GM18520 (cell line): ENCODE results near the gene DDAH1.

Source experiments
- ATAC-seq: cut with Tn5 transposase; IDR thresholded peaks from one replicate; pipeline ENCODE4 v1.9.1; 2021; ENCODE audit not compliant: unreplicated experiment

The DDAH1 gene

DNA sequence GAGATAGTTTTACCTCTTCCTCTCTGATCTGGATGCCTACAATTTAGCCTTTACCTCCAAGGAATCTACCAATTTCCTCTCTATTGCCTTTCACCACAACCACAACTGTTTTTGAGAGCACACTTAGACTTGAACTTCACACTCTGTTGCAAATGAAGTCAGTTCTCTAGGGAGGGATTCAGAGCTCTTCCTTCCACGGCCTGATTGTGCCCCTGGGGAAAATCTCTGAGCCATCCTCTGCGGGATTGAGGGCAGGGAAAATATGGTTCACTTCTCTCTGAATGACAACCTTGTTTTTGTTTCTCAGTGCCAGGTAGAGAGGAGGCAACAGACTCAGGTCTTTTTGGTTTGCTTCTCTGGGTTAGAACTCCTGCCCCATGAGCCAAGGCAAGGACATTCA lies 153.1 kb downstream of the DDAH1 start:
- ATAC-seq, result no peak

DNA sequence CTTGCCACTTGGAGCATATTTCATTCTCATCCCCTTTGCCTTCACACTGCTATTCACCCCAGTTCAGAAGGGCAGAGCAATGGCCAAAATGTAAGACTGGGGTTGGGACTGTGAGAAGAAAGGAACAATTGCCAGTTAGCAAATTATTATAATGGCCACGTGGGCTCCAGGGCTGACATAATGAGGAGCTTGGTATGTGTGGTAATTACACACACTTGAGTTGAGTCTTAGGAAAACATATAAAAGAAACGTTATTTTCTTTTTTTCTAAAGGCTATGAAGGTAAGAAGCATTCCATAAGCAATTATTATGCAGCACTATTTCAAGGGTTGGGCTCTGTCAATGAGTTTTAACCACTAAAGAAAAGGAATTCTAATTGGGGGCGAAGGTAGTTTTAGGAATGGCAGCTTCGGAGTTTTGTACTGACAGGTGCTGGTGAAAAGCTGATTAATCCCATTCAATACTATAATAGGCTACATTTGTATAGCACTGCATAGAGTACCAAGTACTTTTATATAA lies 156.1 kb downstream of the DDAH1 start:
- ATAC-seq, result no peak

DNA sequence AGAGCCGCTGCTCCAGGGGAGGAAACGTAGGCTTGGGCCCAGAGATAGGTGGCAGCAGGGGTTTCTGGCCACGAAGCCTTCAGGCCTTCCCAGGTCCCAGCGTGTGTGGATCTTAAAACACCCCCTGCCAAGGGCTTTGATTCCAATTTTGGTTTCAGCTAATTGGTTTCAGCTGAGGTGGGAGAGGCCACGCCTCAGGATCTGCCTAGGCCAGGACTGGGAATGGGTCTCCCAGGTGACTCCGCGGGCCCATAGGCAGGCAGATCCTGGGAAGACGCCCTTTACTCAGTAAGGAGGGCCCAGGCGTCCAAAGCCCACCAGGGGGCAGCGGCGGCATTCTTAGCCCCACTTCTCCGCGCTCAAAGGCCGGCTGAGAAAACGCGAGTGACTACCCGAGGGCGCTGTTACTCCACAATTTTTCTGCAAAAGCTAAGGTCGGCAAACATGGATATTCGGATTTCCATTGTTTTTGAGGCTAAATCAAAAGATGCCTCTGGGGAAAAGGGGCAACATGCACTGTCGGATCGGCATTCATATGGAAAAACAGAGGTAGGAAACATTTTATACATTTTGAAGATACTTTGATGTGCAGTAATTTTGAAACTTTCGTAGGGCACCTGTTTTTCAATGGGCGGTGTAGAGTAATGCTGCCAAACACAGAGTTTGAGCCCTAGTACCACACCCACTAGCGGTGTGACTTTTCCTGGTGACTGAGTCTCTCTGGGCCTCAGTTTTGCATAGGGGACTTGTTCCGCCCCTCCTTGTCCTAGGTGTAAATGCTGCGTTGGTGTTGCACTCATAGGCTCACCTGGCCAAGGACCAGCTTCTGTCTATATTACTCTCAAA lies 156.7 kb downstream of the DDAH1 start:
- ATAC-seq, result peak; percentile 62

DNA sequence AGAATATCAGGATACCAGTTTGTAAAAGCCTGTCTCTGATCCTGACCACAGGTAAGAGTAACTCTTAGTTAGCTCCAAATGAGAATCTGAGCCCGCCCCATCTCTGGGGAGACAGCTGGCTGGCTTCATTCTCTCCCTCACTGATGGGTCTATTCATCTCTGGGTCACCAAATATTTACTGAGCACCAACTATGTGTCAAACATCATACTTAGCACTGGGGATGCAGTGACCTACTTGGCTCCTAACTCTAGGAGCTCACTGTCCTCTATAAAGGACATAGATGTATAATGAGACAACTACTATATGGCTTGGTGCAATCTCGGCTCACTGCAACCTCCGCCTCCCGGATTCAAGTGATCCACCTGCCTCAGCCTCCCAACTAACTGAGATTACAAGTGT lies 158.7 kb downstream of the DDAH1 start:
- ATAC-seq, result no peak

DNA sequence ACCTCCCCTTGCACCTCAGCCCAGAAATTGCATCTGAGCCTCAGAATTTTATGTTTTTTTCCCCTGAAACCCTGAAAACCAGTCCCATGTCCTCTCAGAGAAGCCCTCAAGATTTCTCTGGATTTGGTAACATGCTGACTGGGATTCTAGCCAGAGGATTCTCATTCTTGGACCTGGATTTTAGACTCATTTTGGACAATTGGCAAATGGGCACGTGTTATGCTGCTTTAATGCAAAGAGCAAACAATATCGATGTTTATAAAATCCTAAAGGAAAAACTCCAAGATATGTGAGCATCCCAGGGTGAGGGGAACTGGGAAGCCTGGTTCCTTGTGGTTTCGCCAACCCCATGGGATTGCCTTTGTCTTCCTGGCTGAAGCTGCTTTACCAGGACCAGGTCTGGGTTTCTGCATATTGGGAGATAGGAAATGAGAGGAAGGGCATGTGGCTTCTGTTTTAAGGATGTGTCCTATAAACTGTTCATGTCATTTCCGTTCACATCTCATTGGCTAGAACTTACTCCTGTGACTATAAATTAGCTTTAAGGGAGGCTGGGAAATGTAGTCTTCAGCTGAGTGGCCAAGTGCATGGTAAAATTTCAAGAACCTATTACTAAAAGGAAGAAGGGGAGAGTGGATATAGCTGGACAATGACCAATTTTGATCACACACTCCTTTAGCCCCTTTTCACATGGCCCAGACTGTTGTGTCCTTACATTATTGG lies 161.4 kb downstream of the DDAH1 start:
- ATAC-seq, result no peak

DNA sequence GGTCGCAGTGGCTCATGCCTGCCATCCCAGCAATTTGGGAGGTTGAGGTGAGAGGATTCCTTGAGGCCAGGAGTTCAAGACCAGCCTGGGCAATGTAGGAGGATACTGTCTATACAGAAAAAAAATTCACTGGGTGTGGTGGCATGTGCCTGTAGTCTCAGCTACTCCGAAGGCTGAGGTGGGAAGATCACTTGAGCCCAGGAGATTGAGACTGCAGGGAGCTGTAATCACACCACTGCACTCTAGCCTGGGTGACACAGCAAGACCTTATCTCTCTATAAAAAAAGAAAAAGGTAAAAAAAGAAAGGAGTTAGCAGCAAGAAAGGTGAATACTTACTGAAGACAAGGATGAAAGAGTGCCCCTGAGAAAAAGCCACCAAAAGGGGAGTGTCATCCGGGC lies 164.8 kb downstream of the DDAH1 start:
- ATAC-seq, result no peak

DNA sequence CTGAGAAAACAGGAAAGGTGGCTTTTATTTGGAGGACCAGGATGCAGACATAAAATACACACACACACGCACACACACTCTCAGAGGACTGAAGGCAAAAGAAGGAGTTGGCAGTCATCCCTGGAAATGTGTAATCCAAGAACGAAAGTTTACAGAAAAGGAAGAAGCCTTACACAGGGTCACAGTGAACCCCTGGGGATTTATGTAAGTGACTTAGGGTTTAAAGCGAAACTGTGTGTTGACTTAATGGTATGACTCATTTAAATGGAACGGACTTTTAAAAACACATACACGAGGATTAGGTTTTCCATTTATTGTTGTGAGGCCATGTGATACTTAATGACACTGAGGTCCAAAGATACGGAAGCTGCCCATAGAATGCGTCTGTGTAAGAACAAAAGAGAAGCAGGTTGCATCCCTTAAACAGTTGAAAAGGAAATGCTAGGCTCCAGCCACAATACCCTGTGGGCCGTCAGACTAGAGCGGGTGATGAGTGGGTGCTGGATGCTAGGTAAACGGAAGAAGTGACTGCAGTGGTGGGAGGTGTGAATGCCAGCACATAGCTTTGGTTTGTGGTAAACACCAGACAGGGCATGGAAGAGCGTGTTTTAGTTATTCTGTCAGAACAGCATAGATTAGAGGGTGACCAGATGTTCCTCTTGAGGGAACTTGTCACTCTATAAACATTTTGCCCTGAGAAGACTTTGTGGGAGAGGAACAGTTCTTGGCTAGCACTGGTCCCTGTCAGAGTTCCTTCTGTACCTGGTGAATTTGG lies 166.9 kb downstream of the DDAH1 start:
- peak; percentile 96 for ATAC-seq

DNA sequence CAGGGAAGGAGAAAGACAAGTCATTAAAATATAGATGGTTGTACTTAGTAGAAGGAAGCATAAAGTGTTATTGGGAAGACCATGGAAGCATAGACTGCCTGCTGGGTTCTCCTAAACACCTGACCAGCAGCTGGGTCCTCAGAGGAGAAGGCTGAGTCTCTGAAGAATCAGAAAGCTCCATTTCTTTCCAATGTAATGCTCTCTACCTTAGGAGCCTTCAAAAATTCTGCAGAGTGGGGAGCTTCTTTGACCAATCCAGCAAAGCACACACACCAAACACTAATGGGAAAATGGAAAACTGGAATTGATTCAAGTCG lies 167.5 kb downstream of the DDAH1 start:
- no peak for ATAC-seq

DNA sequence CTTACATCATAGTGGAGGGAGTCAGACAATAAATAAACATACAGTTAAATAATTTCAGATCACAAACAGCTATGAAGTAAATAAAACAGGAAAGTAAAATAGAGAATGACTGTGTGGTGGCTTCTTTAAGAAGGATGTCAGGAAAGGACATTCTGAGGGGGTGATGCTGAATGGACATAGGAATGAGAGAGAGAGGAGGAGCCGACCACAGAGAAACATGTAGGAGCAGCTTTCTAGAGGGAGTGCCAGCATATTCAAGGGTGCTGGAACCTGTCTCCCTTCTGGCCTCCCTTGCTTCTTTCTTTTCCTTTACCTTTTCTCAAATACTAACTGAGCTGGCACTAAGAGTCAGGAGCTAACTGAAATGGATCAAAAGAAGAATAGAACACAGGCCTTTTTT lies 168.0 kb downstream of the DDAH1 start:
- ATAC-seq, result no peak

DNA sequence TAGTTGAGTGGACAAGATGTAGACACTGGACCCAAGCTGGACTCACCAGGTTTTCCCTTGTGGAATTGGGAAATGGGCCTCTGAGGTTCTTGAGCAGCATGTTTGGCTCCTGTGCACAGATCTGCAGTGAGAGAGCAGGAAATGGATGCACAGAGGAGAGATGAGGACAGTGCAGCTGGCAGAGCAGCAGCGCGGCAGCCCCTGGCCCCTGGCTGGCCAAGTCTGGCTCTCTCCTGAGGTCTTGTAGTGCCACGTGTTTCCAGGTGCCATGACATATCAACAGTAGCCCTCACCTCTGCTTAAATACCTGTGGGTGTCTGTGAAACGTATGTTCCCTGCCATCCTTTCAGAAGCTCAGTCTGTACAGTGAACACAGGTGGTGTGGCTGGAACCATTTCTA lies 169.3 kb downstream of the DDAH1 start:
- ATAC-seq, result no peak

DNA sequence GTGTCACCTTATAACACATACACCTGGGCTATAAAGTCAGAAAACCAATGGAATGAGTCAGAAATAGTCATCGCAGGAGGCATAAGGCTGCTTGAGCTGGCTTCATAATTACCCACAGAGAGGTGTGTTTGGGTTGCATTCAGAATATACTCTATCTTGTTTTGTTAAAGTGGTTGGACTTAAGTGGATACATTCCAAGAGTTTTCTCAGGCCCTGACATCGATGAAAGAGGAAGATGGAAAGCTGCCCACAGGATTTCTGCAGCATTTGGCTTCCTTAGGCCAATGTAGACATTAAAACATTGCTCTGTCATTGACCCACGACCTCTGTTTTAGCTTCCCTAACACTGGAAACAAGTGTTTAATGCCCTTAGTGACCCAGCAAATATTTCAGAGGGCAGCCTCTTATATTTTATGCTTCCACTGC lies 169.9 kb downstream of the DDAH1 start:
- no peak for ATAC-seq

DNA sequence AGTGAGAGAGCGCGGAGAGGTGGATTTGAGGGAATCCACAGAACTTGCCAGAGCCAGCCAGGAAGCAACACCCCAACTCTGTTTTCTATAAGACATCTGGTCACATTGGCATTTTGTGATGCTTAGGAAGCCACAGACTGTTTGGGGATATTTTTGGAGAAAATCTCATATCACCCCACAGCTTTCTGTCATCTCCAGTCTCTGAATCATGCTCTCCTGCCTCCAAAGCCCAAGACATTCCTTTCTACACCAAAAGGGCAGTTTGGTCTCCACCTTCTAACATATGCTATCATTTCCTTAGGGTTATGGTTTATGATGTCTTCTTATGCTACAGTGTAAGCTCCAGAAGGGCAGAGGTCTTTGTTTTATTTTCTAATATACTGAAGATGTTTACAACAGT lies 174.1 kb downstream of the DDAH1 start:
- no peak for ATAC-seq

DNA sequence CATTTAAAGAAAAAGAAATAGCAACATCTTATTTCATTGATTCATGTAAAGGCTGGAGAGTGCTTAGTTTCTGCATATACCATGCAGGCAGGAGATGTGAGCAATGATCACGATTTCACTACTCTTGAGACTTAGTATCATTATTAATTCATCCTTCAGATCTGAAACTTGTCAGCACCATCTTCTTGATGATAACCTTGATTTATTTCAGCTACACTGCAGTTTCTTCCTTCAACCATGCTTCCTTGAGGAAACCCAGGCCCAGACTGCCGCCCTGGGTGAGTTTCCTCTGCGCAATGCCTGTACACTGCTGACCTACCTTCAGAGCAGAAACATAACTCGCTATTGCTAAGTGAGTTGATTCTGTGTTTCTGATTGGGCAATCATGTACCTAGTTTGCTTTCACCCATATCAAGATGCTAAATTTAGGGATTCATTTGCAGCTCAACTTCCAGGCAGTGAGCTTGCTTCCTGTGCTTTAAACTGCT lies 175.1 kb downstream of the DDAH1 start:
- no peak for ATAC-seq

DNA sequence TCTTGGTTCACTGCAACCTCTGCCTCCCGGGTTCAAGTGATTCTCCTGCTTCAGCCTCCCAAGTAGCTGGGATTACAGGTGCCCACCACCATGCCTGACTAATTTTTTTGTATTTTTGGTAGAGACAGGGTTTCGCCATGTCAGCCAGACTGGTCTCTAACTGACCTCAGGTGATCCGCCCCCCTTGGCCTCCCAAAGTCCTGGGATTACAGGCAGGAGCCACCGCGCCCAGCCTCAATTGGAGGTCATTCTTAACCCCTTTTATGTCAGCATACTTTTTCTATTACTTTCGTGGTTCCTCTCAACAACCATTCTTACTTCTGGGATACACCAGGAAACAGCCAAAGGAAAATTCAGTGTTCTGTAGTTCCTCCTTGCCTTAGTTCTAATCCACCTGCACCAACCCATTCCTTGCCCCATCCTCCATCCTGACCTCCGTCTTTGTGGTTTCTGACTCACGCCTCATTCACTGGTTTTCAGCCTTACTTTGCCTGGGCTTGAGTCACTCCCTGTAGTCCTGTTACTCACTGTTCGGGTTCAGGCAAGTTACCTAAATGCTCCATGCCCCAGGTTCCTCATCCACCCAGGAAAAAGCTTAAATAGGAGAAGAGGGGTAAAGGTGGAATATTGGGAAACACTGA lies 175.6 kb downstream of the DDAH1 start:
- ATAC-seq, result no peak

DNA sequence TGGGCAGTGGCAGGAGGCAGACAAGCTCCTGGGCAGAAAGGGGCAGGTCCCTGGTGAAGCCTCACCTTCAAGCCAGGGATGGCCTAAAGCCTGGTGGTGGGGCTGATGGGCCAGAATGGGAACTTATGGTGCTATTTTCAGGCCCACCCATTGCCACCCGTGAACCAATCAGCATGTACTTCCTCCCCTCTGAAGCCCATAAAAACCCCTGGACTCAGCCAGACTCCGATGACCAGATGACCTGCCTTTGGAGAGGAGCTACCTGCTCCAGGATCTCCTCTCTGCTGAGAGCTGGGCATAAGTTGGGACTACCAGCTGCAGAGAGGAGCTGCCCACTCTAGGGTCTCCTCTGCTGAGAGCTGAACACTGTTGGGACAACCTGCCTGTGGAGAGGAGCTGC lies 180.8 kb downstream of the DDAH1 start:
- ATAC-seq, result no peak

DNA sequence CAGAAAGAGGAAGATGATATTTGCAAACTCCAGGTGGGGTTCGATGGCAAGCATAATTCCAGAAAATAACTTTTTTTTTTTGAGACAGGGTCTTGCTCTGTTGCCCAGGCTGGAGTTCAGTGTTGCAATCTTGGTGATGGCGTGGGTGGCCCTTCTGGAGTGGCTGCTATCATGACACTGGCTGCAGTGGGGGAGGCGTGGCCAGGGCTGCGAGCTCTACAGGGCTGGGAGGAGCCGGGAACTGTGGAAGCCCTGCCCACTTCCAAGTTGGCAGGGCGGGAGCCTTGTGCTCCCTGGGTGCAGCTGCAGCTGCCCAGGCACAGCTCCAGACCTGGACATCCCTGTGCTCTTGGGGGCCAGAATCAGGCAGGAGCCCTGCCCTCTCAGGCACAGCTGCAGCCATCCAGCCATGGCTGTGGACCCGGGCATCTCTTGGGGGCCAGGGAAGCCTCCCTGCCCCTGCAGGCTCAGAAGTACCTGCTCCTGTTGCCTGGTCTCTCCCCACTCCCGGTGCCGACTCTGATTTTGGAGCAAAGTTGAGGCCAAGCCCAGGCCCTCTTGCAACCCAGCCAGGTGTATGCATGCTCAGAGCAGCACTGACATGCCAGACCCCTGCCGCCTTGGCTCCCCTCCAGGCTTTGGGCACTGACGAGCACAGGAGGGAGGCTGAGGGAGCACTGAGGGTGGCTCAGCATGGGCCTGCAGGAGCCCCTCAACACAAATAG lies 181.3 kb downstream of the DDAH1 start:
- no peak for ATAC-seq

DNA sequence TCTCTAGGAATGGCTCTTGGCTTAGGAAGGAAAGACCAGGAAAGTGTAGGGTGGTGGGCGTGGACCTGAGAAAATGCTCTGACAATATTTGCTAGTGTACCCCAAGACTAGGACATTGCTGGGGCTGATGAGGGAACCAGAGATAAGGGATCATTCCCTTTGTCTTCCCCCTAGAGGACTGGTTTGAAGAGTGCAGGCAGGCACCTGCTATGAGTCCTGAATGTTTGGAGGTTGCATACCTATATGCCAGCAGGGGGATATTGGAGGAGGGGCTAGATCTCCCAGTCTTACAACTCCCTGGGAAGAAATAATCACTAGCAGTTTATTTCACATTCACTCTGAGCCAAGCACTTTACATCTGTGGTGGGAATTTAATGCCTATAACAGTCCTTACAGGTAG lies 182.5 kb downstream of the DDAH1 start:
- no peak for ATAC-seq

DNA sequence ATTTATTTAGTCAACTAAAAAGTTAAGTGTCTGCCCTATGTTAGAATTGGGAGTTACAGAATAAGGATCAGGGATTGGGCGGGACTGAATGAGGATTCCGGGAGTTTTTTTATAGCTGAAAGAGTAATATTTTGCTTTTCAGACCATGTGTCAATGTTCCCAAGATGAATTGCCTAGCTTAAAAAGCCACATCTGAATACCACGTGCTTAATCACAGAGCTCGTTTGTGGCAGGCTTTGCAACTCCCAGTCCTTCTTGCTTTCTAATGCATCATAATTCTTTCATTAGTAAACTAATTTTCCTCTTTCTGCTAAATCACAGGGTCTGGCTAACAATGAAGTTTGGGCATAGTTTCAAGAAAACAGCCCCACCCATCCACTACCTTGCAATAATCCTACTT lies 184.3 kb downstream of the DDAH1 start:
- no peak for ATAC-seq

DNA sequence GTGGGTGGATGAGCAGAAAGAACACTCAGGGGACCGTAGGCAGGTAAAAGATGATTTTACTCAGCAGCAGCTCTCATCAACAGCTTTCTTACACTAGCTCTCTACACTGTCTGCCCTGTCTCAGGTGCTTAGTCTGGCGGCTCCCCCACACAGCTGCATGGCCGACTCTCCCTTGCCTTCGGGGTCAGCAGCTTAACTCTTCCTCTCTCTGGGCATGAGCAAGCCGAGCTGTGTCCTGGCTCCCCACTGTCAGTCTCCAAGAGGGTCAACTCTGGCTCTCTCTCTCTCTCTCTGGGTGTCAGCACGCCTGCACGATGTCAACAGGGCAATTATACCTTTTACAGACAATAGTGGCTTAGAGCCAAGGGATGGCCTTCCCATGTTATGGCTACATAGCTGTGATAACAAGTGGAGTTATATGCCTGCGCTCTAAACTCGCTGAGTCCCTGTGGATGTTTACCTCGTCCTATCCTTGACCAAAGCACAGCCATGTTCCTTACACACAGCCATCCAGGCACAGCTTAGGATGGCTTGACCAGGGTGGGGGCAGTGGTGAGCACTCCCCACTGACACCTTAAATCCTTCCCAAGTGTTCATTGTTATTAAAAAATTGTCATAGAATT lies 185.4 kb downstream of the DDAH1 start:
- ATAC-seq, result no peak

DNA sequence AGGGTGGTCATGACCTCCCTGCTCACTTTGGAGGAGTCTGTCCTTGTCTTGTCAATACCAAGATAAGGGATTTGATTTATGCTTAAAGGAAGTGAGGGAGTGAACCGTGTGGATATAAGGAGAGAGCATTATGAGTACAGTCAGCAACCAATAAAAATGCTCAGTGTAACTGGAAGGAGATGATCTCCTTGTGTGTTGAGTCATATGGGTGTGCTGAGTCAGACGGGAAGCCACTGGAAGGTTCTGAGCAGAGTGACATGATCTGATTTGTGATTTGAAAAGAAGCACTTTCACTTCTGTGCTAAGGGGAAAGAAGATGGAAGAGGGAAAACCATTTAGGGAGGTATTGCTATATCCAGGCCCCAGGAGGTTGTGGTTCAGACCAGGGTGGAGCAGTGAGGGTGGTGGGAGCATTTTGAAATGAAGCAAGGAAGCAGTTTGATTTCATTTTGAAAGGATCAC lies 186.1 kb downstream of the DDAH1 start:
- ATAC-seq, result peak; percentile 18
